KMS-11 (cell line): Measurements from ENCODE around the gene CCDC70.

ENCODE experiments used
- H2AFZ ChIP-seq: fragments of 200-600 bp; sonication (generic); 2 replicates; pipeline ENCODE4 v1.6.1; 2016; ENCODE audit warnings: antibody characterized with exemption, mixed run types, low read depth
- H3K27ac ChIP-seq: fragments of 200-600 bp; sonication (generic); 2 replicates; pipeline ENCODE4 v1.6.1; 2016; ENCODE audit warnings: mild to moderate bottlenecking, mixed run types
- H3K27me3 ChIP-seq: fragments of 200-600 bp; sonication (generic); 2 replicates; pipeline ENCODE4 v1.6.1; 2017; ENCODE audit warnings: mild to moderate bottlenecking, low read depth, mixed run types, moderate library complexity; ENCODE audit not compliant: insufficient read depth
- H3K36me3 ChIP-seq: fragments of 200-600 bp; sonication (generic); 2 replicates; pipeline ENCODE4 v1.6.1; 2017; ENCODE audit warnings: mild to moderate bottlenecking, mixed run types; ENCODE audit not compliant: insufficient read depth
- H3K4me1 ChIP-seq: fragments of 200-600 bp; sonication (generic); 2 replicates; pipeline ENCODE4 v1.6.1; 2016; ENCODE audit warnings: mild to moderate bottlenecking, low read depth, mixed run types; ENCODE audit not compliant: poor library complexity, severe bottlenecking
- H3K4me2 ChIP-seq: fragments of 200-600 bp; sonication (generic); 2 replicates; pipeline ENCODE4 v1.7.0; 2016; ENCODE audit warnings: mild to moderate bottlenecking, mixed run types
- H3K4me3 ChIP-seq: fragments of 200-600 bp; sonication (generic); IDR thresholded peaks from 2 replicates; pipeline ENCODE4 v1.6.1; 2017; ENCODE audit warnings: low read depth, low read length, mixed read lengths; ENCODE audit not compliant: insufficient read depth
- H3K79me2 ChIP-seq: fragments of 200-600 bp; sonication (generic); 2 replicates; pipeline ENCODE4 v1.6.1; 2016; ENCODE audit warnings: low read depth, mixed run types; ENCODE audit not compliant: insufficient read depth
- H3K9ac ChIP-seq: fragments of 200-600 bp; sonication (generic); 2 replicates; pipeline ENCODE4 v1.6.1; 2016; ENCODE audit warnings: mild to moderate bottlenecking, mixed run types
- H4K20me1 ChIP-seq: fragments of 200-600 bp; sonication (generic); 2 replicates; pipeline ENCODE4 v1.6.1; 2016; ENCODE audit warnings: mild to moderate bottlenecking, mixed run types; ENCODE audit not compliant: insufficient read depth
- CTCF ChIP-seq: fragments of 200-600 bp; sonication (generic); conservative IDR thresholded peaks from 2 replicates; pipeline ENCODE4 v1.6.1; 2017; ENCODE audit warnings: low read depth, mild to moderate bottlenecking, antibody characterized with exemption, low read length, moderate library complexity, mixed read lengths

The CCDC70 gene

GRCh38 chr13:51841732-51842131 is 20.0 kb upstream of the CCDC70 start:
- Histone ChIP-seq H3K4me1 (no peaks in the 10 kb centered on the region), H3K27me3 (no peaks in the 10 kb centered on the region), H3K4me3 (no peak overlapping the region), H3K9ac (no peak overlapping the region), H3K36me3 (no peaks in the 10 kb centered on the region), H4K20me1 (no peaks in the 10 kb centered on the region), H3K4me2 (no peak overlapping the region), H2AFZ (no peak overlapping the region), H3K27ac (no peak overlapping the region), H3K79me2 (no peaks in the 10 kb centered on the region)
- no peak for TF ChIP-seq CTCF

- Histone ChIP-seq H3K27ac (no peak overlapping the region), H3K4me1 (no peaks in the 10 kb centered on the region), H2AFZ (no peak overlapping the region), H4K20me1 (no peaks in the 10 kb centered on the region), H3K4me2 (no peak overlapping the region), H3K4me3 (no peak overlapping the region), H3K36me3 (no peaks in the 10 kb centered on the region), H3K79me2 (no peaks in the 10 kb centered on the region), H3K9ac (no peak overlapping the region), H3K27me3 (no peaks in the 10 kb centered on the region)
- TF ChIP-seq CTCF: no peak
Observed at GRCh38 chr13:51843529-51843928, 18.2 kb upstream of the CCDC70 start.

GRCh38 chr13:51844862-51845573 is 16.8 kb upstream of the CCDC70 start, which contains the start of gene TMEM272:
TMEM272 (minus strand) TSS chr13:51845177; CDS start chr13:51838530, 6,647 bp downstream.
- H3K4me3 ChIP-seq: no peak within 1 kb of the TSS
- peak within 1 kb of the TSS; percentile 66 for H2AFZ ChIP-seq
- H3K27ac ChIP-seq: no peak within 1 kb of the TSS

GRCh38 chr13:51845574-51846318 is 16.0 kb upstream of the CCDC70 start:
- Histone ChIP-seq H3K9ac (no peak overlapping the region), H3K27me3 (no peaks in the 10 kb centered on the region), H3K4me2 (peak overlapping the region; percentile 33; the same call in 1 of the 2 replicates), H3K27ac (no peak overlapping the region), H3K79me2 (no peaks in the 10 kb centered on the region), H2AFZ (peak overlapping the region; percentile 66; the same call in 1 of the 2 replicates), H4K20me1 (no peaks in the 10 kb centered on the region), H3K4me3 (no peak overlapping the region), H3K36me3 (no peaks in the 10 kb centered on the region), H3K4me1 (no peaks in the 10 kb centered on the region)
- no peak for TF ChIP-seq CTCF

More at GRCh38 chr13:51844862-51845573, 16.8 kb upstream of the CCDC70 start, which contains the start of gene TMEM272:
- Histone ChIP-seq H3K9ac (no peak within 1 kb of the TSS), H3K4me2 (peak within 1 kb of the TSS; percentile 33), H3K27me3 (no peaks in the 10 kb centered on the region), H4K20me1 (no peaks in the 10 kb centered on the region), H3K4me1 (no peaks in the 10 kb centered on the region), H3K36me3 (no peaks in the 10 kb centered on the region), H3K79me2 (no peaks in the 10 kb centered on the region)
- peak; percentile 84 for TF ChIP-seq CTCF
